Epithelial cell of prostate (primary cell): ENCODE results near the gene CTPS1.
A peak's percentile ranks its signal among the peaks of the same experiment; 100 is the strongest.

Experiments used
- DNase-seq: peaks from one replicate; pipeline ENCODE4 v3.0.0-alpha.2; 2011; ENCODE audit warnings: low read depth, low spot score
- H3K27ac ChIP-seq: fragments of 450-650 bp; 2 replicates; pipeline ENCODE4 v1.5.1; 2017; ENCODE audit warnings: mild to moderate bottlenecking

The CTPS1 gene

GRCh38 chr1:41021526-41022308, 42.2 kb downstream of the CTPS1 start, which contains the start of gene SLFNL1:
SLFNL1 (minus strand) TSS chr1:41021725; CDS start chr1:41020660, 1,065 bp downstream.
- no peak for DNase-seq

DNA sequence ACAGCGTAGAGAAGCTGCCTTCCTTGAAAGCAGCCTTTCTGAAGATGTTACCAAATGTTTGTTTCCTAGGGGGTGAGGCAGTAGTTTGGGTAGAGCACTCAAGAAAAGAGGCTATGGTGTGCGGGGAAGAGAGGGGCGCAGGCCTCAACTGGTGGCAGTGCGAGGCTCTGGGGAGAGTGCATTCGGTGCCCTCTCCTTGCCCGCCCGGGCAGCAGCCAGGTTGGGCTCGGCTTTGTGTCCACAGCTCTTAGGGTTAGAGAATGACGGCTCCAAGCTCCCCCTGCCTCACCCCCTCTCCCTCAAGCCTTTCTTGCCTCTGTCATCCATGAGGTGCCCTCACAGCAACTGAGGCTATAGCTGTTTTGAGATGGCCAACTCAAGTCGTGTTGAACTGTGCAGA, 42.9 kb downstream of the CTPS1 start:
- H3K27ac ChIP-seq: no peak overlapping the region
- no peak for DNase-seq

More at GRCh38 chr1:41021526-41022308, 42.2 kb downstream of the CTPS1 start, which contains the start of gene SLFNL1:
- H3K27ac ChIP-seq: no peak within 1 kb of the TSS

- no peak for DNase-seq
Observed at GRCh38 chr1:41023279-41023990, 43.9 kb downstream of the CTPS1 start.

DNA sequence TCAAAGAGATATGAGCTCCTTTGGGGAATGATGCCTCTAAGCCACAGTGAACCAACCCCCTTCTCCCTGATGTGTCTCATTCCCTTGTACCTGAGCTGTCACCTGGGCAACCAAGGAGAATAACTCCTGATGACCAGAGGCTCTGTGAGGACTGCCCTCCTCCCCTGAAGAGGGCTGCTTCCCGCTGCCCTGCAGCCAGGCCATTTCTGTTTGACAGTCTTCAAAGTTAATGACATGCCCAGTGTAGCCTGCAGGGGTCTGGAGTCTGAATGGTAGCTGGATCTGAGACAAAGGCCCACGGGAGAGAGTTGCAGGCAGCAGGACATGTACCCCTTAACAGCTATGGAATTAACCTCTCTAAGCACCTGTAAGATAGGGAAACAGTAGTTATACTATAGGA, 45.5 kb downstream of the CTPS1 start:
- no peak for DNase-seq
- no peak overlapping the region for H3K27ac ChIP-seq

More at GRCh38 chr1:41023279-41023990, 43.9 kb downstream of the CTPS1 start:
- H3K27ac ChIP-seq: no peak overlapping the region

DNA sequence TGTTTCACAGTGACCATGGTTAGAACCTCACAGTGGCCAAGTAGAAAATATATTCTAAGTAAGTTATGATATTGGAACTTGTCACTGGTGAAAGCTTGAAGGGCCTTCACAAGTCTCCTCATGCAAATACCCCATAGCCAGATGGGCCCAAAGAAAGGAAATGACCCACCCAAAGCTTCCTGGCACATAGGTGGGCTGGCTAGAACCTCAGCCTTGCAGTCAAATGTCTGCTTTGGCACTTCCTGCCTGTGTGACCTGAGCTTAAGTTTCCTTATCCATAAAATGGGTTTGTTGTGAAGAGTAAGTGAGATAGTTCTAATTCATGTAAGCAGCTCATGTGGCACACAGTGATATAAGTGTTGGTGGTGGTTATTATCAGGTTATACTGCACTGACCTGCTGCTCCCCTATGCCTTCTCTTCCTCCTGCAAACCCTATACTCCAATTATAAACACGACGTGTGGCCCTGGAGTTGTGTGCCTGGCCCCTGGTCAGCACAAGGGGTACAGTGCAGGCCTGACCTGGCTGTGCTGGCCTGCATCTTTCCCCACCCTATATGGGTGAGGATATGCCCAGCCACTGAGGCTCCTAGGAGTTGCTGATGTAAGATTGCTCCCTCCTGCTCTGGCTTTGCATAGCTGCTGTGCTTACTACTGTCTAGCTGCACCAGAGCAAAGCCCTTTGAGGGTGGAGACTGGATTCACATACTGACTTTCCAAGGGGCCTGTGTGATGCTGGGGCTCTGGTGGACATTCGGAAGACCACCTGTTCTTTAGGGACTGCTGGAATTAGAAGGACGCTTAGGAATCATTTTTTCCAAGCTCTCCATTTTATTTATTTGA, 46.7 kb downstream of the CTPS1 start:
- no peak overlapping the region for H3K27ac ChIP-seq
- no peak for DNase-seq

DNA sequence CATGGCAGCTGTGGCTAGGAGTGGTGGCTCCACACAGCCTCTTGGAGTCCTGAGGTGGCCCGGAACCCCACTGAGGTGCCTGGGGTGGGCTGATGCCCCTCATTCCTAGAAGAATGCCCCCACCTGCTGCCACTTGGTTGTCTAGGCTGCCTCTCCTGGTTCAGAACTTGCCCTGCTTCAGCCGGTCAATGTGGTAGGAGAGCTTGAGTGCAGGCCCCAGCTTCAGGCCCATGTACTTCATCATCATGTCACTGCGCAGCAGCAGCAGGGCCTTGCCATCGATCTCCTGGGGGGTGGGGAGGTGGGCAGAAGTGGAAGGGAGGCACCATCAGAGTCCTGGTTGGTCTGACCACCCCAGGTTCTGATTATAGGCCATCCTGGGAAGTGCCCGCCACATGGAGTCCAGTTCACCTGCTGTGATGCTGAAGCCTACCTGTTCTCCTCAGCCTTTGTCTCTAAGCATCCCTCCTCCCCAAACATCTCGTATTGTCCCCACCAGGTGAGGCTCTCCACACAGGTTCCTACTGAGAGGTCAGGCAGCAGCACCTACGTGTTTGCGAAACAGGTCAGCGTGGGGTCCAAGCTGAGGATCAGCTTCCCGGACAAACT, 48.6 kb downstream of the CTPS1 start:
- DNase-seq: no peak

DNA sequence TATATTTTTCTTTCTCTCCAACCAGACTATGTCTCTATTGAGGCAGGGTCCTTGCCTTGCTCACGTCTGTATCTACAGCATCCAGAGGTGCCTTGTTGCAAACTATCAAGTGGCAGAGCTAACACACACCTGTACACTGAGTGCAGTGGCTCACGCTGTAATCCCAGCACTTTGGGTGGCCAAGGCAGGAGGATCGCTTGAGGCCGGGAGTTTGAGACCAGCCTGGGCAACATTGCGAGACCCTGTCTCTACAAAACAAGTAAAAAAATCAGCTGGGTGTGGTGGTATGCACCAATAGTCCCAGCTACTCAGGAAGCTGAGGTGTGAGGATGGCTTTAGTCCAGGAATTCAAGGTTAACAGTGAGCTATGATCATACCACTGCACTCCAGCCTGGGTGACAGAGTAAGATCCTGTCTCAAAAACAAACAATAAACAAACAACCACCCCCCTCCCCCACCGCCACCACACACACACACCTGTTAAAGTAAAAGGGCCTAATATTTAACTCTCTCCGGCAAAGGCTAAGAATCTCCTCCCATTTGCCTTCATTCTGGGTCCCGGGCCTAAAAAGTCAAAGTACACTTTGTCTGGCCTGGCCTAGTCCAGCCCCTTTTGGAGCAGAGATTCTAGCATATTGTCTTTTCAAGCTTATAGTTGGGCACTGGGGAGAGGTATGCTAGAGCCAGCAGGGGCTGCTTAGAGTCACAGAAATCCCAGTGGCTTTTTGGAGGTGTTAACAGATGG, 51.5 kb downstream of the CTPS1 start:
- DNase-seq: no peak

More for the DNA sequence above, 48.6 kb downstream of the CTPS1 start:
- H3K27ac ChIP-seq: no peak overlapping the region

DNA sequence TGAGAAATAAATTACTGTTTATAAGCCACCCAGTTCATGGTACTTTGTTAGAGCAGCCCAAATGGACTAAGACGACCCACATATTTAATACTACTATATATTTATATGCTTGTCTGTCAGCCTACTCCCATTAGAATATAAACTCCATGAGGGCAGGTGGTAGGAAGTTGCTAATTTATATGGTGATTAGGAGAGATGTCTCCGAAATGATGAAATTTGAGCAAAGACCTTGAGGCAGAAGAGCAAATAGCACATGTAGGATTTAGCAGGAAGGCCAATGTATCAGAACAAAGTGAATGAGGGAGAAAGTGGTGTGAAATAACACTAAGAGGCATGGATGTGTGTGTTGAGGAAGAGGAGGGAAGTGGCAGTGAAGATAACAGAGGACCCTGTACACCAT, 52.7 kb downstream of the CTPS1 start:
- H3K27ac ChIP-seq: no peak overlapping the region

More for the DNA sequence above, 51.5 kb downstream of the CTPS1 start:
- no peak overlapping the region for H3K27ac ChIP-seq

DNA sequence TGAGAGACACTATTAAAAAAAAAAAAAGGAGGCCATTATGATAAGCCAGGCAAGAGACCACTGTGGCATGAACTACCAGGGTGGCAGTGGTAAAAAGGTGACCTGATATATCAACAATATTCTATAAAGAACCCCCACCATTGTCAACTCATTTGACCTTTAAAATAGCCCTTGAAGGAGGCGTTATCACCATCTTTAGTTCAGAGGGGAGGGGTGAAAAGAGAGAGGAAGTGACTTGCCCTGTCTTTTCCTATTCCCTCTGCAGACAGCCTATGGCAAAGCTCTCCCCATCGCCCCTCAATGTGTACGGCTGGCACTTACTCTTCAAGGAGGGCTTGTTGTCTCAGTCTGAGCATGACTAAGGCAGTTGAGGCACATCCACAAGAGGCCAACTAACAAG, 53.8 kb downstream of the CTPS1 start:
- H3K27ac ChIP-seq: no peak overlapping the region
- no peak for DNase-seq

More for the DNA sequence above, 52.7 kb downstream of the CTPS1 start:
- DNase-seq: no peak

DNA sequence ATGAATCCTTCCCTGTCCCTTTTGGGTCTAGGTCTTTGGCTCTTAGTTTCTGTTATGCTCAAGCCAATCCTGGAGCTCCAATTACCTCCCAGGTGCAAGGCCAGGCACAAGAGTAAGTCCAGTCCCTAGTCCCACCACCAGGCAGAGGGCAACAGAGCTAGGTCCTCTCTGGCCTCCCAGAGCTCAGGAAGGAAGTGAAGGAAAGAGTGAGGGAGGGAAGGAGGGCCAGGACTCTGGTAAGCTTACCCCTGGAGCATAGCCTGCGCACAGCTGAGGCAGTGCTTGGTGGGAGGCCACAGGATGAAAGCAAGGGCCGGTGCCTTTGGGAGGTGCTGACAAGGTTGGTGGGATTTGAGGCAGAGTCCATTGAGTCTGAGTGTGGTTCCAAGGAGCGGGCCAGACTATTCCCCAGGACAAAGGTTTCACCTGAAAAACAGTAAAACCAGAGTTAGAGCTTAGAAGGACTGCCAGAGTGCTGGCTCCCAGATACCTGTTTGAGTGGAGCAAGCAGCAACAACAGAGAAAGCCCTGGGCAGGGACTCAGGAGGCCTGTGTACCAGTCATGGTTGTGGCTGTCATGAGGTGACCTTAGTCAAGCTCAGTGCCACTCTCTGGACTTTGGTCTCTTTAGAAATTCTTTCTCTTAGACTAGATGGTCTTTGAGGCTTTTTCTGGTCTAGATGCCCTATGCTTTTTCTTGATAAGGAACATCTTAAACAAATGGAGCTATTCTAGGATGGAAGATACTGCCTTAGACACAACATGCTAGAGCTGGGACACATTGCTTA, 57.8 kb downstream of the CTPS1 start:
- no peak for DNase-seq
- H3K27ac ChIP-seq: no peak overlapping the region

- no peak for DNase-seq
- no peak overlapping the region for H3K27ac ChIP-seq
Observed at GRCh38 chr1:41038110-41038509, 58.6 kb downstream of the CTPS1 start.

DNA sequence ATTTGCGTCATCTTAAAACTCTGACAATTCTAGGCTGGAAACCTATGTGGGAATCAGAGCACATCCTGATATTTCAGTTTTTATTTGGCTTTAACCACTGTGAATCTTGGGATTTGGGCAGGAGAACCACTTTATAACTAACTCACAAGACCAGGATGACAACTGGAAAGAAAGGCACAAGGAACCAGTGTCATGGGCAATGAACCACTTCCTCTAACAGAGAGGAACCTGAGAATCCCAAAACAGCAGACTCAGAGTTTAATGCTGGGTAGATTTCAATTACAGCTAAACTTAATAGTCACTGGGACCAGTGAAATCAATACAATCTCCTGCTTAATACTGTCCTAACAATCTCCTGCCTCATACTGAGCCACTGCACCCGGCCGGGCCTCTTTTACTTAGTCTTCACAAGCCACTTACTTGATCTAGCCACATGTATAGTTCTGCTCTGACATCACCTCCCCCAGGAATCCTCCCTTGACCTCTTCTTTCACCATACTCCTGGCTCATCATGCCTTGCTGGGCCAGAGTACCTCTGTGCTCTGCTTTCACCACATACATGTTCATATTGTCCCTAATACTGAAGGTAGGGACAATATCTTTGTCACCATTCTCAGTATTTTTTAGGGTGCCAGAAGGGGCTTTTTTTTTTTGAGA, 62.2 kb downstream of the CTPS1 start:
- no peak for DNase-seq
- no peak overlapping the region for H3K27ac ChIP-seq

- peak overlapping the region; percentile 74 for H3K27ac ChIP-seq
- no peak for DNase-seq
Observed at GRCh38 chr1:41044187-41044586, 64.7 kb downstream of the CTPS1 start.

- peak; percentile 86 for DNase-seq
- H3K27ac ChIP-seq: peak overlapping the region; percentile 74
Observed at GRCh38 chr1:41045740-41046139, 66.2 kb downstream of the CTPS1 start.

DNA sequence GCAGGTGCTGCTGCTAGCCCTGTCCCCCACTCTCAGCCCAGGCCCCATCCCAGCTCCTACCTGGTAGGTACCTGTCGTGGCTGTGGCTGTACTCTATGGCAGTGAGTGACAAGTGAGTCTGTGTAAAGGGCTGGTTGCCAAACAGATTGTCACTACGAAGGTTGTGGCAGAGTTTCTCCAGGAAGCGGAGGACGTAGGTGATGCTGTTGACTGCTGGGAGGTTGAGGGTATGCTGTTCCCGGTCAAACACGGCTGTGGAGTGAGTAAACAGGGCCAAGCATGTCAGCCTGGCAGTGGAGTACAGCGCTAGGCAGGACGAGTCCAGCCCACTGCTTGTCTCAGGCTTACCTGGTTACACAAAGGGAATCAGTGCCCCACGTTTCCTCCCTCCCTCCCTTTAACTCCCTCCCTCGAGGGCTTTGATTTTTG, 66.9 kb downstream of the CTPS1 start:
- DNase-seq: peak; percentile 27

DNA sequence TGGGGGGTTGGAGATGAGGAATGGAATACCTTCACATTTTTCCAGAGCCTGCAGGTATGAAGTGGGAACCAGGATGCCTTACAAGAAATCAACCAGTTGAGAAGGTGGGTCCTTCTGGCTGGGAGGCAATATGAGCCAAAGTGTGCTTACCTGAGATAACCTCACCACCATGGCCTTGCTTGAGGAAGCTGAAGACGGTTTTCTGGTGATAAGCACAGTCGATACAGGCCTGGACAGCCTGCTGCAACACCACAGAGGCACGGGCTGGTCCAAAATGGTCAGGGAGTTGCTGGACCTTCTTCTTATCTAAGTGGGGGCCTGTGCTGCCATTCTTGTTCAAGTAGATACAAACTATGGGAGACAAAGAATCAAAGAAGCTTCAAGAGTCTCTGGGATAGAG, 69.0 kb downstream of the CTPS1 start:
- no peak for DNase-seq
- H3K27ac ChIP-seq: no peak overlapping the region

More for the DNA sequence above, 66.9 kb downstream of the CTPS1 start:
- H3K27ac ChIP-seq: peak overlapping the region; percentile 74

DNA sequence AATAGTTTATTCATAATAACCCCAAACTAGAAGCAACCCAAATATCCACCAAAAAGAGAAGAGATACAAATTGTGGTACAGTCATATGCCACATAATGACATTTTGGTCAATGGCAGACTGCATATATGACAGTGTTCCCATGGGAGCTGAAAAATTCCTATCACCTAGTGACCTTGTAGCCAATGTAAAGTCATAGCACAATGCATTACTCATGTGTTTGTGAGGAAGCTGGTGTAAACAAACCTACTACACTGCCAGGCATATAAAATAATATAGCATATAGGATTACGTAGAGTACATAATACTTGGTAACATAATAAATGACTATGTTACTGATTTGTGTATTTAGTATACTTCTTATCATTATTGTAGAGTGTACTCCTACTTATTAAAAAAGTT, 71.5 kb downstream of the CTPS1 start:
- H3K27ac ChIP-seq: no peak overlapping the region
- no peak for DNase-seq

DNA sequence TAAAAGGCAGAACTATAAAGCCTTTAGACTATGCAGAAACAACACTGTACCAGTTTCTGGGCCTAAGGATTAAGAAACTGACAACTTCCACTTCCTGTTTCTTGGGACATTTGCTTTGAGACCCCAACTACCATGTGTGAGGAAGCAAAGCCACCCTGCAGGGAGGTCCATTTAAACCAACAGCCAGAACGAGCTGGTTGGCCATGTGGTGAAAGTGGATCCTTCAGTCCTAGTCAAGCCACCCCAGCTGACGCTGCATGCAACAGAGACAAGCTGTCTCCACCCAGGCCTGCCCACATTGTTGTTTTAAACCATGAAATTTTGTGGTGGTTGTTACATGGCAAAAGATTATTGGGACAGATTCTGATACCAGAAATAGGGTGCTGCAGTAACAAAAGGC, 73.8 kb downstream of the CTPS1 start:
- no peak overlapping the region for H3K27ac ChIP-seq
- no peak for DNase-seq
